ENCODE results near the gene TBC1D4. TPM values are rescaled to one million over a fixed set of nuclear protein-coding genes. Genes with fewer than 3 reads are reported as not detected.

Gene TBC1D4
- polyA plus RNA-seq, 1 of the 3 experiments (the other 2 are of a cell fraction): 8.8 TPM

DNA sequence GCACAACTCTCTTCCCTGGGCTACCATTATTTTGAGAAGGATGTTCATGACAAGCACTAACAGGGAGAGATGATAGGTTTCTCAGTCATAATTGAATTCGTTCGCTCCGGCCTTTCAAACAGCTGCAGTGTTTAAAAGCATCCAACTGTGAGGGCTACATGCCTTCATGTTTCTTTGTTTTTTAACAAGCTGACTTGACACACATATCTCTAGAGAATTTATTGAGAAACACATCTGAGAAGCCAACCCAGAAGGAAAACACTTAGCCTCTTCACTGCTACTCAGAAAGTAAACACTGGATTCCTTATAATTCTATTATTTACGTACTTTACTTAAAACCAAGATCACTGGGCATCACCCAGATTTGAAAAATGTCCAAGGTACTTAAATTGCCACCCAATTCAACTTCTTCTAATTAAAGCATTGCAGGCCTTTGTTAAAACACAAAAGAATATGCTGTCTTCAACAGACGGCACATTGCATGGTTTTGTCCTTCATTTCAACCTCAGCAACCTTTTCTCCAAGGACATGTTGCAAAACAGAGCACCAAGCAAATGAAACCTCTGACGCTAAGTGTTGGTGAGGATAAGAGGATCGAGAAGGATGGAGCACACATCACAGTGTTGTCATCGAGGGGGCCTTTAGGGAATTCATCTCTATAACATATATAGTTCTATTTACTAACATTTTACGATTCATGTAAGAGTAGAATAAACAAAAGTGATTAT, 75.8 kb downstream of the TBC1D4 start:
- Histone ChIP-seq H3K4me3 (ENCODE audit: low read depth in 2 of 2, low read length in 1 of 2) (no peak overlapping the region), H3K27ac (ENCODE audit: low read depth in 2 of 2, low read length in 1 of 2) (no peak overlapping the region), H3K36me3 (replicated peaks in 1 of 2; ENCODE audit: control insufficient read depth in 1 of 2, insufficient read depth in 2 of 2, low read length in 1 of 2) (no peaks in the 10 kb centered on the region), H3K4me1 (ENCODE audit: control insufficient read depth in 1 of 2, insufficient read depth in 2 of 2, low read depth in 1 of 2, low read length in 1 of 2) (peaks cover 0 to 4% of the 10 kb centered on the region in 2 experiments; a peak in 2 of 4 replicates), H3K9ac (no peak overlapping the region), H3F3A (replicated peaks; ENCODE audit: insufficient read depth) (peaks cover 3% of the 10 kb centered on the region), H3K4me2 (no peak overlapping the region), H3K27me3 (ENCODE audit: insufficient read depth) (no peaks in the 10 kb centered on the region), H3K9me3 (no peaks in the 10 kb centered on the region), H2AFZ (ENCODE audit: low read depth) (no peak overlapping the region), H4K20me1 (ENCODE audit: insufficient read depth) (no peaks in the 10 kb centered on the region), H3K9me2 (no peaks in the 10 kb centered on the region), H3K79me2 (ENCODE audit: insufficient read depth) (no peaks in the 10 kb centered on the region)
- DNase-seq: no peak
- TF ChIP-seq RFX5 (IDR thresholded peaks at IDR 0.05; ENCODE audit: low read length) (no peak), FOSL2 (IDR thresholded peaks at IDR 0.05; ENCODE audit: borderline replicate concordance, low read depth) (no peak), GATA2 (CRISPR knock-in tag; IDR thresholded peaks at IDR 0.05) (no peak), MXI1 (IDR thresholded peaks at IDR 0.05; ENCODE audit: low read depth, low read length) (no peak), MEF2A (IDR thresholded peaks at IDR 0.05; ENCODE audit: borderline replicate concordance, low read depth) (no peak), ELF1 (IDR thresholded peaks at IDR 0.05) (no peak), YY1 (IDR thresholded peaks at IDR 0.05; ENCODE audit: low read depth) (no peak), RAD21 (IDR thresholded peaks at IDR 0.05; ENCODE audit: low read length) (no peak), JUND (IDR thresholded peaks at IDR 0.05) (no peak), TCF12 (IDR thresholded peaks at IDR 0.05) (no peak), EZH2phosphoT487 (IDR thresholded peaks at IDR 0.05; ENCODE audit: borderline replicate concordance, low read depth) (no peak), NFIC (IDR thresholded peaks at IDR 0.05; ENCODE audit: borderline replicate concordance) (no peak), RXRA (IDR thresholded peaks at IDR 0.05; ENCODE audit: borderline replicate concordance, low read depth) (no peak)
- TF ChIP-seq, protein P1, sequence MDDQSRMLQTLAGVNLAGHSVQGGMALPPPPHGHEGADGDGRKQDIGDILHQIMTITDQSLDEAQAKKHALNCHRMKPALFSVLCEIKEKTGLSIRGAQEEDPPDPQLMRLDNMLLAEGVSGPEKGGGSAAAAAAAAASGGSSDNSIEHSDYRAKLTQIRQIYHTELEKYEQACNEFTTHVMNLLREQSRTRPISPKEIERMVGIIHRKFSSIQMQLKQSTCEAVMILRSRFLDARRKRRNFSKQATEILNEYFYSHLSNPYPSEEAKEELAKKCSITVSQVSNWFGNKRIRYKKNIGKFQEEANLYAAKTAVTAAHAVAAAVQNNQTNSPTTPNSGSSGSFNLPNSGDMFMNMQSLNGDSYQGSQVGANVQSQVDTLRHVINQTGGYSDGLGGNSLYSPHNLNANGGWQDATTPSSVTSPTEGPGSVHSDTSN (IDR thresholded peaks at IDR 0.05): no peak
- TF ChIP-seq, protein P2, sequence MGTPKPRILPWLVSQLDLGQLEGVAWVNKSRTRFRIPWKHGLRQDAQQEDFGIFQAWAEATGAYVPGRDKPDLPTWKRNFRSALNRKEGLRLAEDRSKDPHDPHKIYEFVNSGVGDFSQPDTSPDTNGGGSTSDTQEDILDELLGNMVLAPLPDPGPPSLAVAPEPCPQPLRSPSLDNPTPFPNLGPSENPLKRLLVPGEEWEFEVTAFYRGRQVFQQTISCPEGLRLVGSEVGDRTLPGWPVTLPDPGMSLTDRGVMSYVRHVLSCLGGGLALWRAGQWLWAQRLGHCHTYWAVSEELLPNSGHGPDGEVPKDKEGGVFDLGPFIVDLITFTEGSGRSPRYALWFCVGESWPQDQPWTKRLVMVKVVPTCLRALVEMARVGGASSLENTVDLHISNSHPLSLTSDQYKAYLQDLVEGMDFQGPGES (IDR thresholded peaks at IDR 0.05; ENCODE audit: low read depth, low read length): no peak
- ChIA-PET CTCF (interaction anchor here (1.2 kb wide), 1 partner anchor 76 kb away, joined by 3 read pairs; the partner anchor contains the start of gene TBC1D4), POLR2A (no interaction called here)
- 93% methylated on average over 9 of the region's 9 CpGs for WGBS (ENCODE audit: low lambda C conversion rate)

DNA sequence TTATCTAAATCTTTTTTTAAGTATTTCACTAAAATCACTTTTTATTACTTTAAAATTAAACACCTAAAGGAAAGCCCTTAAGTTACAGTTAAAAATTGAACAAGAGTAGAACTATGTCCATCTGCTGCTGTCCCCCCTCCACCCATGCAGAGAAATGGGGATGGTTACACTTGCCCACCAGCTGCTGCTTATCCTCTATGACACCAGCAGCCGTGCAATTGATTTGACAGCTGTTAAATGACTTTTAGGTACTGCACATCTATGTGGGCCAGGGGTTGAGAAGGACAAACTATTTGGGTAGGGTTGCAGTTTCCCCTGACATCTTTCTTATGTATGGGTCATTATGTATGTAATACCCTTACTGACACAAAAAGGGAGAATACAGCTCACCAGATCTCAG, 77.2 kb downstream of the TBC1D4 start:
- Histone ChIP-seq H3K36me3 (replicated peaks in 1 of 2; ENCODE audit: control insufficient read depth in 1 of 2, insufficient read depth in 2 of 2, low read length in 1 of 2) (no peaks in the 10 kb centered on the region), H3K4me1 (ENCODE audit: control insufficient read depth in 1 of 2, insufficient read depth in 2 of 2, low read depth in 1 of 2, low read length in 1 of 2) (peaks cover 0 to 4% of the 10 kb centered on the region in 2 experiments; a peak in 2 of 4 replicates), H3K79me2 (ENCODE audit: insufficient read depth) (no peaks in the 10 kb centered on the region), H3K9me3 (no peaks in the 10 kb centered on the region), H3K9ac (no peak overlapping the region), H3K27me3 (ENCODE audit: insufficient read depth) (no peaks in the 10 kb centered on the region), H3K9me2 (no peaks in the 10 kb centered on the region), H3F3A (replicated peaks; ENCODE audit: insufficient read depth) (peaks cover 3% of the 10 kb centered on the region), H4K20me1 (ENCODE audit: insufficient read depth) (no peaks in the 10 kb centered on the region), H3K4me2 (no peak overlapping the region), H3K4me3 (ENCODE audit: low read depth in 2 of 2, low read length in 1 of 2) (no peak overlapping the region), H2AFZ (ENCODE audit: low read depth) (no peak overlapping the region), H3K27ac (ENCODE audit: low read depth in 2 of 2, low read length in 1 of 2) (no peak overlapping the region)
- WGBS (ENCODE audit: low lambda C conversion rate): 67% methylated on average over 1 of the region's 1 CpG
- CTCF ChIA-PET: interaction anchor here (0.5 to 1.2 kb wide), 2 partner anchors 24 to 78 kb away, joined by 3 read pairs; partner anchors contain the start of gene TBC1D4
- DNase-seq: no peak
- POLR2A ChIA-PET: no interaction called here
- TF ChIP-seq, protein P3, sequence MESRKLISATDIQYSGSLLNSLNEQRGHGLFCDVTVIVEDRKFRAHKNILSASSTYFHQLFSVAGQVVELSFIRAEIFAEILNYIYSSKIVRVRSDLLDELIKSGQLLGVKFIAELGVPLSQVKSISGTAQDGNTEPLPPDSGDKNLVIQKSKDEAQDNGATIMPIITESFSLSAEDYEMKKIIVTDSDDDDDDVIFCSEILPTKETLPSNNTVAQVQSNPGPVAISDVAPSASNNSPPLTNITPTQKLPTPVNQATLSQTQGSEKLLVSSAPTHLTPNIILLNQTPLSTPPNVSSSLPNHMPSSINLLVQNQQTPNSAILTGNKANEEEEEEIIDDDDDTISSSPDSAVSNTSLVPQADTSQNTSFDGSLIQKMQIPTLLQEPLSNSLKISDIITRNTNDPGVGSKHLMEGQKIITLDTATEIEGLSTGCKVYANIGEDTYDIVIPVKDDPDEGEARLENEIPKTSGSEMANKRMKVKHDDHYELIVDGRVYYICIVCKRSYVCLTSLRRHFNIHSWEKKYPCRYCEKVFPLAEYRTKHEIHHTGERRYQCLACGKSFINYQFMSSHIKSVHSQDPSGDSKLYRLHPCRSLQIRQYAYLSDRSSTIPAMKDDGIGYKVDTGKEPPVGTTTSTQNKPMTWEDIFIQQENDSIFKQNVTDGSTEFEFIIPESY (IDR thresholded peaks at IDR 0.05; ENCODE audit: borderline replicate concordance, low read depth): no peak
- TF ChIP-seq, protein P4, sequence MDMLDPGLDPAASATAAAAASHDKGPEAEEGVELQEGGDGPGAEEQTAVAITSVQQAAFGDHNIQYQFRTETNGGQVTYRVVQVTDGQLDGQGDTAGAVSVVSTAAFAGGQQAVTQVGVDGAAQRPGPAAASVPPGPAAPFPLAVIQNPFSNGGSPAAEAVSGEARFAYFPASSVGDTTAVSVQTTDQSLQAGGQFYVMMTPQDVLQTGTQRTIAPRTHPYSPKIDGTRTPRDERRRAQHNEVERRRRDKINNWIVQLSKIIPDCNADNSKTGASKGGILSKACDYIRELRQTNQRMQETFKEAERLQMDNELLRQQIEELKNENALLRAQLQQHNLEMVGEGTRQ (IDR thresholded peaks at IDR 0.05; ENCODE audit: borderline replicate concordance, low read depth, low read length): no peak
- TF ChIP-seq TEAD4 (IDR thresholded peaks at IDR 0.05; ENCODE audit: borderline replicate concordance, insufficient read depth) (no peak), TAF1 (IDR thresholded peaks at IDR 0.05; ENCODE audit: borderline replicate concordance, low read depth, low read length) (no peak), NRF1 (IDR thresholded peaks at IDR 0.05; ENCODE audit: low read depth, low read length) (no peak)

Measured in SK-N-SH (cell line).